GM21515 (cell line): ENCODE results near the gene MEG3.

Experiments used
- ATAC-seq: cut with Tn5 transposase; IDR thresholded peaks from one replicate; pipeline ENCODE4 v1.9.1; 2021; ENCODE audit not compliant: unreplicated experiment

Gene MEG3

DNA sequence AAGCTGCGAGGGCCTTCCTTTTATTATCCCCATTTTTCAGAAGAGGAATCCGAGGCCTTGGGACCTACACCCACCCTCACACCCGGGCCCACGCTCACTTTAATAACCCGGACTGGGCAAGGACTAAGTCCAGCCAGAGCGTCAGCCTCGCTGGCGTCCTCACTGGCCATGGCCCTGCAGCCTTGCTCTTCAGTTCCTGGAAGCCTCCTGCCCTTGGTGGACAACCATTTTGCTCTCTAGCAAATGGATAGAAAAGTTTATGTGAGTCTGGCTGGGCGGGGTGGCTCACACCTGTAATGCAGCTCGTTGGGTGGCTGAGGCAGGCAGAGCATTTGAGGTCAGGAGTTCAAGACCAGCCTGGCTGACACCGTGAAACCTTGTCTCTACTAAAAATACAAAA lies 67.8 kb downstream of the MEG3 start:
- ATAC-seq = no peak

DNA sequence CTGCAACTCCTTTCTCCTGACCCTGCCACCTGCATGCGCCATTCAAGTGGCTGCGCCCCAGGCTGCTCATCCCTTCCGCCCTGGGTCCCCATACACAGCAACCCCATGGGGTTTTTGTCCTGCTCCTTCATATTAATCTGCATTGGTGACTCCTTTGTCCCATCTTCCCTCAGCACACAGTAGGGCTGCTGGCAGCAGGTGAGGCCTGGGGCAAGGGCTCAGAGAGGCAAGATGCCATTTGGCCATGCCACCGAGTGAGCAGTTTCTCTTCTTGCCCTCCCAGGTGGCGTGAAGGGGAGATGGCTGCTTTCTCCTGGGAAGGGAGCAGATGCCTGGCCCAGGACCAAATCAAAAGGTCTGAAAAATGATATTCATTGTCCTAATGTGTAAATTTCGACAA lies 68.5 kb downstream of the MEG3 start:
- no peak for ATAC-seq

DNA sequence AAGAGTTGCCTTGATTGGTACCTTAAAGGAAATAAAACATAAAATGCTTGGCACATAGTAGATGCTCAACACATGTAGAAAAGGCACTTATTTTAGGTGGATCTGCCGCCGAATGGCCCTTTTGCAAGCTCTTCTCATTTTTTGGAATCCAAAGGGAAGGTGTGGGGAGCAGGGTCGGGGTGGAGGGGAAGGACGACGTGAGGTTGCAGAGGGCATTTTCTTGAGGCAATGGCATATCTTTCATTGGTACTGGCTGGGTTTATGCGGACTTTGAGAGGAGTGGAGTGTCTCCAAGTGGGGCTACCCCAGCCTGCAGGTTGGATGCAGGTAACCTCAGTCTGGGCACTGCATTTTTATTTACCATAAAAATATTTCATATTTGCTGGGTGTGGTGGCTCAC lies 69.5 kb downstream of the MEG3 start:
- ATAC-seq = no peak

DNA sequence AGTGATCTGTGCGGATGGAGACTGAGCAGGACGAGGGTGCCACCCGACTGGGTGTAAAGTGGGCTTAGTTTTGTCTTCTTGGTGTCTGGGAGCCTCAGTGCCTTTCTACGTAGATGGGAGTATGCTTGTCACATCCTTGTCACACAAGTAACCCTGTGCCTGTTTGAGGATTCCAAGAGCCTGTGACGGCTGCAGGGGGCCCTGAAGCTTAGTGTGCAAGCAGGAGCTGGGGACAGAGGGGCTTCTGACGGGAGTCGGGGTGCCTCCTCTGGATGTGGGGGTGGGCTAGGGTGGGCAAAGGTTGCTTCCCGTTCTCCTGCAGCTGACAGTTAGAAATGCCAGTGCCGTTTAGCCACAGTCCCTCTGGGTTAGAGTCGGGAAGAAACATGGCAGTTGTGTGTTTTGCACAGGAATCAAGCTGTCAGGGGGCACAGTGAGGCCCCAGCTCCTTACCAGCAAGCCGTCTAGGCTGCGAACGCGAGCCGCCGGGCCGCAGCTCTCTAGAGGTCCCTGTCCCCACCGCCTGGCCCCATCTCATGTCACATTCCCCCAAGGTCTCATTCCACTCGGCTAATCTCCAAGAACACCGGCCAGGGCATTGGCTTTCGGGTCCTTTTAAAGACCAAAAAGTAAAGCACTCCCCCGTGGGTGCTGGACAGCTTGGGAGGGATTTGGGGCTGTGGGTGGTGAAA lies 70.6 kb downstream of the MEG3 start:
- no peak for ATAC-seq

DNA sequence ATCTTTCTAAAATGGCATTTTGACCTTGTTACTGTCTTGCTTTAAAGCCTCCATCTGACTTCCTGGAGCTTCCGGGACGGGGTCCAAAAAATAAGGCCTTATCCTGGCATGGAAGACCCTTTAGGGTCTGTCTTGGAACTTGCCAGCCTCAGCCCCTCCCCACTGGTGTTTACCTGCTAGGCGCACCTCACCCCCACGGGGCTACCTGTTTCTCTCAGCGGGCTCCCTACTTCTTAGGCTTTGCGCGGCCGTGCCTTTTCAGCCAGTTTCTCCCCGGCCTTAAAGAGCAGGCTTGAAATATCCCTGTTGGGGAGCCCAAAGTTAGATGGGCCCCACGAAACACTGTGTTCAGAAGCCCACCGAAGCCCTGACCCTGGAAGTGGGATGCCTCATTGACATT lies 72.5 kb downstream of the MEG3 start:
- no peak for ATAC-seq

DNA sequence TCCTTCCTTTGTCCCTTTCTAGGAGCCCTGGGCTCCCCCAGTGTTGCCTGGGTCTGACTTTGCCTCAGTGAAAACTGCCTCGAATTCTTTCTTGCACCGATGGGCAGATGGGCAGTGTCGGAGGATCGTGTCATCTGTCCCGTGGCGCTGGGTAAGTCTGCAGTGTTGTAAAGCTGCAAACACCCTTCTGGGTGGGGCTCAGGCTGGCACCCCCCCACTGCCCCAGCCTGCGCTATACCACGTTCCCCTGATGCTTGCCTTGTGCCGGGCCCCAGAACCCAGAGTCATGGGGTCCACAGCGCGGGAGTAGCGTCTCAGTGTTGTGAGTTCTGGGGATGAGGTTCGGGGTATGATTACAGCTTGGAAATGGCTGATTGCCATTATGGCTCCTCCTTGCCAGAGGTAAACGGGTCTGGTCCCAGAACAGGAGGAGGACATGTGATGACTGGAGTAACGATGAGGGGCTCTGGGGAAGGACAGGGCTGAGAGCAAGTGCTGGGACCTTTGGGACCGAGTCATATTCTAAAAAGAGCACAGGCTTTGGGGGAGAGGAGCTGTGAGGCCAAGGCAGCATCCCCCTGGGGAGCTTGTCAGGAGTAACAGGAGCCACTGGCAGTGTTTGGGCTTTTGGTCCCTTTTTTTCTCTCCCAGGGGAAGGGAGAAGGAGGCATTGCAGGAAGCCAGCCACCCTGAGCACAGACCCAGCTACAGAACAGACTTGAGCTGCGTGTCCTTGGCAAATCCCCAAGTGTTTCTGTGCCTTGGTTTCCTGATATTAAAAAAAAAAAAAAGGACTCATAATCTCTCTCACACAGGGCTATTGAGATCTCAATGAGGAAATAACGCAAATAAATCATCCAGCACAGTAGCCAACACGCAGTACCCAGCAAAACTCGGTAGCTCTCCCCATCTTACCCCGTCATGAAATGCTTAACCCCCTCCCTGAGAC lies 73.3 kb downstream of the MEG3 start:
- ATAC-seq = no peak

DNA sequence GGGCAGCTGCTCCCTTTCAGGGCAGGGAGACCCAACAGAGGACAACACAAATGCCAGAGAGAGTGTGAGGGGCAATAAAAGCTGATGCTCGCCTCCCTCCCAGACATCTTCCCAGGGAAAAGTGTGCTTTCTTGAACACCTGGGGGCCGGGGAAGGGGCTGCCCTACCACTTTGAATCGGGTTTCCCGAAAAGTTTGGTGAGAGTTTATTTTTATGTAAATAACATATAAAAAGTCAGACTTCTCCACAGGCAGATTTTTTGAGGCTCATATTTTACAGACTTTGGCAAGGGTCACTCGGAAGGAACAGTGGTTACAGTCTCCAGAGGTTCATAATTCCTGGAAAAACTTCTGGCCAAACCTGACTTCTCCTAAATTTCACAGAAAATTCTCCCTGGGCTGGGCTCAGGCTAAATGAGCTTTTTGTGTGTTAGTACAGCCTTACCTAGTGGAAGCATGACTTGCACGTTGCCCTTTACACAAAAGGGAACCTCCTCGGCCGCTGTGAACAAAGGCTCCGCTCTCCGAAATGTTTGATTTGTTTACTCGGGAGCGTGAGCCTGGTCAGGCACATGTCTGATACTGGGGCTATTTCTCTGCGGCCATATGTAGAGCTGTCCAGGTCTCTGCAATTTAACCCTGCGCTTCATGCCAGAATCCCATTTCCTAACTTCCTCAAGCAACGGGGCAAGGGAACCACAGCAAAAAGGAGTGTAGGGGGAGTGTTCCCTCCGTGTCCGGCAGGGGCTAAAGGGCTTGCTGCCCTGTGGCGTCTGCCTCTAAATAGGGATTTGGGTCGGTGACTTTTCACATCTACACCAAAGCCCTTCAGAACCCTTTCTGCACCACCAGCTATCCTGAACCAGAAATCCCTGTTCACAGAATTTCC lies 74.2 kb downstream of the MEG3 start:
- no peak for ATAC-seq

DNA sequence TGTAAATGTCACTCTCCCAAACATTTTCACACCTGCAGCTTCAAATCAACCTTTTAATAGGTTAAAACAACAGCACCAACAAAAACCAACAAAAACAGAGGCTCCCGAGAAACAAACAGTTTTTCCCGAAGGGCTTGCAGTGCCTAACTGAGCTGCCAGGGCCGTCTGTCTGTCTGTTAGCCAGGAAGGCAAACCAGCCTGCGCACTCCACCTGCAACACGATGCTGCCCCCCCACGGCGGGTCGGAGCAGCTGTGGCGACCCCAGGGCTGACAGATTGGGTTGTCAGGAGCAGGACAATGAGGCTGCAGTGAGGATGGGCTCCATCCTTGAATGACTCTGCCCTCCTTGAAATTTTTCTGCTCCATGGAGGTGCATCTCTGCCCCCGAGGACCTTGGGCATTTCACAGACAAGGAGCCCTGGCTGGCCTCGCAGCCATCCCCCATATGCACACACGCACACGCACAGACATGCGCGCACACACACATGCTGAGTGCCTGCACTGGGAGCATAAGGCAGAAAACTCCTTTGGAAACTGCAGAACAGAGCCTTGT lies 75.0 kb downstream of the MEG3 start:
- no peak for ATAC-seq

DNA sequence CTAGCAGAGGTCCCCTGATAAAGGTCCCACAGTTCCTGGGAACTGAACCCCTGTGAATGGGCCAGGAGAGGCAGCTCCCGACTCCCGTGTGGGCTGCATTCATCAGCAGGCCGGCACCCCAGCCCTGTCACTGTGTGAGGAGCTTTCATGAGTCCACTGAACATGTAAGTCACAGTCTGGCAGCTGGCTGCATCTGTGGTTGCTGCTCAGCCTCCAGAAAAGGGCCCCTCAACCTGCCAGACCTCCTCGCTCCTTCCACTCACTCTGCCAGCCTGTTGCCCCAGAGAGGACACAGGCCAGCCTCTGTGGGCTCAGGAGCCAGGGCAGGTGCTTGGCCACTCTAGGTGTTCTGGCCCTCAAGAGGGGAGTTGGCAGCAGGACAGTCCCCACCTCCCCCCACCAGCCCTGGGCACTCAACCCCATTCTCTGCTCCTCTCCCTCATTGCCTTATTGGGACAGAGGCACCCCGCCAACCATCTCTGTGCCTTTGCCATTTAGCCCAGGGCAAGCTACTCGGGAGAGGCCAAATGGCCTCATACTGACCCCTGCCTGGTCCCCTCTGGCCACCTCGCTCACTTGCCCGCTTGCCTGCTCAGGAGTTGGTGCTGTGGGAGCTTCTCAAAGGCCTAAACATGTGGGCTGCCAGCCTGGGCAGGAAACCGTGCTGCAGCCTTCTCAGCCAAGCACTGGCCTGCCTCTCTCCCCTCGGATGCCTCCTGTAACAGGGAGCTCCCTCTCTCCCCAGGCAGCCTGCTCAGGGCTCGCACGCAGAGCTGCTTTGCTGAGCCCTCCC lies 75.7 kb downstream of the MEG3 start:
- ATAC-seq = no peak

DNA sequence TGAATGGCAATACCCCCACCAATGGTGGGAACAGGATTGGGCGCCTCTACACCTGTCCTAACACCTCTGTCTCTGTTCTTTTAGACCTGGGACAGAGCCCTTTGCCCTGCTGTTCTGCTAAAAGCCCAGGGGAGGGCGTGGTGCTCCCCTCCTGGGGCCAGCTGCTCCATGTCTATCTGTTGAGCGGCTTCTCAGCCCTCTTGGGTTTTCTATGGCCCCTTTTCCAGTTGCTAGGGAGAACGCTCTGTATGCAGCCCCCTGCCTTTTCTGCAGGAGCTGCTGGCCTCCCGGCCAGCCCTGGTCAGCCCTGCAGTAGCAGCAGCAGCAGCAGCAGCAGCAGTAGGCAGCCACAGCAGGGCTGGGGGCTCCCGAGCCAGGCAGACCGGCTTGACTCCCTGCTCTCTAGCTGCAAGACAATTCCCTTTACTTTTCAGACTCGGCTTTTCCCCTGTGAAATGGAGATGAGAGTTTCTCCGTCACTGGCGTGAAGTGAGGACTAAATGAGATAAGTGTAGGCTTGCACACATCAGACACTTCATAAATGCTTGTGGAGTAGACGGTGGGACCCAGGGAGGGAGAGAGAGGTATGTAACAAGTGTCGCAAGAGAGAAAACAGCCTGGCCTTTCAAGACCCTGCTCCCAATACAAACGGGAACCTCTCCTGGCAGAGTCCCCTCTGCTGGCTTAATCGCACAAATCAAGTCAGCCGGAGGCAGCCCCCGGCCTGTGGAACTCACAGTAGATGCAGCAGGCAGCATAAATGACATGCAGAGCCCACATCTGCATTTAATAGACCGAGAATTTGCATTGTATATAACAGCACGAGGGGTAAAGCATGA lies 76.6 kb downstream of the MEG3 start:
- ATAC-seq = no peak

DNA sequence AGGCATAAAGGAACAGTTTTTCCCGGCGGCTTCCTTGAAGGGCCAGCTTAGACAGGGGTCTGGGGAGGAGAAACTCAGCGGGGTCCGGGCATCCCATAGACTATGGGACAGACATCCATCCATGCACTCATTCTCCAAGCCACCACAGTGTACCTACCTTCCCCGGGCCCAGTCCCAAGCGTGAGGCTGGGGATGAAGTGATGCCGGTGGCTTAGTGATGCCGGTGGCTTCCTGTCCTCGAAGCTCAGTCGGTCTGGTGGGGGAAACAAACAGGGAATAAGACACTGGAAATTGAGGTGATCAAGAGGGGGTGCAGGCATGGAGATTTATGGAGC lies 77.2 kb downstream of the MEG3 start:
- ATAC-seq = no peak

DNA sequence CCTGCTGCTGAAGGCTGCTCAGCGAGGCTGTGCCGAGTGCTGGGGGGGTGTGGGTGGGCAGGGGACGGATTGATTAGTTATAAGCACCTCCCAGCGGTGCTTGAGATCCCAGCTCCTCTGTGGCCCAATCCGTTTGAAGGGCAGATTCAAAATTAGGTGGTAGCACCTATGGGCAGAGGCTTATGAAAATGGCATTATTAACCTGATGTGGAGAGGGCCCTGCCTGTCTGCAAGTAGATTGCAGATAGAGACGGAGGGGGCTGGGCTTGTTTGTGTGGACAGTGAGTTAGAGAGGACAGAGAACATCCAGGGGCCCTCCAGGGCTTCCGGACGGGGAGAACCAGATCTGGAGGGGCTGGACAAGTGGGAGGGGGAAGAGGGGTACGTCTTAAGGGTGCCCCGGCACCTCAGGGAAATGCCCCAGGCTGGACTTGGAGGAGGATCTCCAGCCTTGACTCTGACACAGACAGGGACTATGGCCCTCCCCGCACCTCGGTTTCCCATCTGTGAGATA lies 77.8 kb downstream of the MEG3 start, which contains the start of gene RTL1:
TSS of gene RTL1 (minus strand) at position 51 of the 514 bp plus-strand sequence. CDS start 18,934 bp downstream, outside the sequence.
- ATAC-seq = no peak

DNA sequence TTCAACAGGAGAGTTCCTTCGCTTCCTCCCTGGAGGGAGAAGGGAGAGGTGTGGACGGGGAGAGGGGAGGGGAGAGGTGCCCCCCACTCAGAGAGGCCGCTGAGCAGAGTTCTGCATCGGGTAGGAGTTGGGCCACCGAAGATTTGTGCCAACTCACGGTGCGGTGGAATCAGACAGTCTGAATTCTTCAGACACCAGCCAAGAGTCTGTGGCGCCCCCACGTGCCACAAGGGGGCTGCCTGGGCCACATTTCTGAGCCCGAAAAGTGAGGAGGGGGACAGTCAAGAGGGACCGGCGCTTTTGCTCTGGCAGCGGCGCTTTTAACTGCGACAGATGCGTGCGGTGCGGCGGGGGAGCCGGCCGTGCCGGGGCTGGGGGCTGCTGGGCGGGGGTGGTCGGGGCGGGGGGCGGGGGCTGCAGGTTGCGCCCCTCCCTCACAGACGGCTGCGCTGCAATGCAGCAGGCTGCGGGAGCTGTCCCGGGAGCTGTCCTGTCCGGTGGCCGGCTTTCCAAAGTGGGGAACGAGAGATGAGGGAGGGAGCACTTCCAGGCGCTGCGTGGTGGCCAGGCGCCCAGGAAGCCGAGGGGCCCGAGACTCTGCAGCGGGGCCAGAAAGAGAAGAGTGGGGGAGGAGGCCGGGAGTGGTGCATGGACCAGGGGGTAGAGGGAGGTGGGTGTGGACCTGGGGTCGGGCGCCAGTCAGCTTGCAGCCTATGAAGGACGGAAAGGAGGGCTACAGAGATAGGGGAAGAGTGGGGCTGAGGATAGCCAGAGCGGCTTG lies 78.6 kb downstream of the MEG3 start:
- ATAC-seq = no peak

DNA sequence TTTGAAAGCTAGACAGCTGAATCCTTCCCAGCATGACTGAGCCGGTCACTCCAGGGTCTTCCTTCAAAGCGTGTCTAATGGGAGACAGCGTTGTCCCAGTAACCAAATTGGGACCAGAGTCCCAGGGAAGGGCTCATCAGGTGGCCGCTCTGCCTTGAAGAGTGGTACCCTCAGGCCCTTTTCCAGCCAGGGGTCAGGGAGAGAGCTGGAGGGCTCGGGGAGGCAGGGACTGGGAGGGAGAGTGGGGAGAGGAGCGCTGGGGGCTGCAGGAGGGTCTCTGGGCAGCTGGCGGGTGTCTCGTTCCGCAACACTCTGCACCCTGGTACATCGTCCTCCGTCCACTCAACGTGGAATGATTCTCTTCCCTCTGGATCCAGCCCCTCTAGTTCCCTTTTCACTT lies 79.2 kb downstream of the MEG3 start:
- ATAC-seq = no peak

DNA sequence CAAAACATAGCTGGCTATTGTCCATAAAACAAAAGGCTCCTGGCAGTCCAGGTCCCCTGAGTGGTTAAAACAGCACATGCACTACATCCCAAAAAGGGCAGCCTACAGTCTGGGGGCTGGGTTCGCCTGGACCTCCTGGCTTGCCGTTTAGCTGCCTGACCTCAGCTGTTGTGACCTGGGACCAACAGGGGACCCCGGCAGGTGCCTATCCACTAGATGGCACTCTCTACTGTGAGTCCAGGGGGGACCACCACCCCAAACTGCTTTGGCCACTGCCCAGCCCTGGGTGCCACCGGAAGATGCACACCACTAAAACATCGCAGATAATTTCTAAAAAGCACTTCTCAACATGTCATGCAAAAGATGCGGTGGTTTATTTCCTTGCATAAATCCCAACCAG lies 80.5 kb downstream of the MEG3 start:
- no peak for ATAC-seq

DNA sequence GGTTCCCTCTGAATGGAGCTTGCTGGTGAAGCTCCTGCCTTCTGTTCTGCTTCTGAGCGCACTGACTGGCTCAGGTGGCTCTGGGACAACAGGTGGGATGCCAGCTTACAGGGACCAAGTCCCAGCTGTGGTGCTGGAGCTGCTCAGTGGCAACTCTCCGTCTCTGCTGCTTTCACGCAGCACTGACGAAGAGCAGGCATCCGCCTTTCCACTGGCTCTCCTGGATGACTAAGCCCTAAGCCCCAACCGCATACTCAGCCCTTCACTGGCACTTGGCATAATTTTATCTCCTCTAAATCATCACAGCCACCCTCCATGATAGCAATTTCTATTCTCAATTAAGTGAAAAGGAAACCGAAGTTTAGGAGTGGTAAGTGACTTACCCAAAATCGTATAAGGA lies 81.3 kb downstream of the MEG3 start:
- no peak for ATAC-seq

DNA sequence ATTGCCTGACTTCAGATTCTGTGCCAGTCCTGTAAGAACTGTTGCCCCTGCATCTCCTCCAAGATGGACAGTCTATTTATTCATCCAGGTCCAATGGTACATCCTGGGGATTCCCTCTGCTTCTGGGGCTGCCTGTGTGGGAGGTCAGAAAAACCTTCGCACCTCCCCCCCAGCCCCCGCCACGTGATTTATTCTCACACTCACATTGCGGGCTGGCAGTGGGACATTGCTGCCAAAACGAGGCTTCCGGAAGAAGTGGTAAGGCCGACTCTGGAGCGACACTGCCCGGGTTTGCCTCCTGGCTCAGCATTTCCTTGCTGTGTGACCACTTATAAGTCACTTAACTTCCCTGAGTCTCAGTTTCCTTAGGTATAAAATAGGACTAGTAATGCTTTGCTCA lies 83.5 kb downstream of the MEG3 start:
- ATAC-seq = no peak
